Measurements from ENCODE around the gene HCN4. TPM values are rescaled to one million over a fixed set of nuclear protein-coding genes. Genes with fewer than 3 reads are reported as not detected.
A peak's percentile ranks its signal among the peaks of the same experiment; 100 is the strongest.

HCN4 gene
- total and polyA plus RNA-seq, 2 donors (not counting 1 experiment from before 2014, with no cell fraction given), result not detected

- DNase-seq (ENCODE audit: low read depth in 2 of 2), result no peak
- H3K27me3 ChIP-seq (ENCODE audit: control insufficient read depth, insufficient read depth, low read length), result no peaks in the 10 kb centered on the region
- H3K27ac ChIP-seq (ENCODE audit: insufficient read depth, low read length), result no peak overlapping the region
- H3K4me1 ChIP-seq (ENCODE audit: control insufficient read depth, extremely low read depth, insufficient read depth, low read length), result no peaks in the 10 kb centered on the region
- H3K36me3 ChIP-seq (ENCODE audit: control insufficient read depth, insufficient read depth, low read length), result no peaks in the 10 kb centered on the region
- TF ChIP-seq CTCF (conservative IDR thresholded peaks at IDR 0.05 in 1 of 2, IDR thresholded peaks at IDR 0.05 in 1 of 2; ENCODE audit: low read depth in 1 of 2, low read length in 2 of 2) (no peak), EZH2 (IDR thresholded peaks at IDR 0.05; ENCODE audit: low read length, missing control alignments) (no peak)
- H3K79me2 ChIP-seq (ENCODE audit: control insufficient read depth, insufficient read depth, low read length), result no peaks in the 10 kb centered on the region
- H3K4me2 ChIP-seq (ENCODE audit: extremely low read depth, insufficient read depth, low read length), result no peak overlapping the region
- no peaks in the 10 kb centered on the region for H4K20me1 ChIP-seq (ENCODE audit: control insufficient read depth, extremely low read depth, insufficient read depth, low read length)
- no peak overlapping the region for H3K4me3 ChIP-seq (replicated peaks in 1 of 4; ENCODE audit: control extremely low read depth in 1 of 4, insufficient read depth in 1 of 4, low read depth in 3 of 4, low read length in 4 of 4)
- no peak overlapping the region for H3K9ac ChIP-seq (ENCODE audit: insufficient read depth, low read length)
- H3K9me3 ChIP-seq (ENCODE audit: control insufficient read depth, insufficient read depth, low read depth, low read length), result no peaks in the 10 kb centered on the region
- no peak overlapping the region for H2AFZ ChIP-seq (ENCODE audit: low read length)
These were observed 70.1 kb downstream of the HCN4 start for GRCh38 chr15:73298522-73299245.

GRCh38 chr15:73296609-73297353, 72.0 kb downstream of the HCN4 start:
- TF ChIP-seq EZH2 (IDR thresholded peaks at IDR 0.05; ENCODE audit: low read length, missing control alignments) (no peak), CTCF (conservative IDR thresholded peaks at IDR 0.05 in 1 of 2, IDR thresholded peaks at IDR 0.05 in 1 of 2; ENCODE audit: low read depth in 1 of 2, low read length in 2 of 2) (no peak)
- no peak overlapping the region for H3K27ac ChIP-seq (ENCODE audit: insufficient read depth, low read length)
- H2AFZ ChIP-seq (ENCODE audit: low read length), result no peak overlapping the region
- H4K20me1 ChIP-seq (ENCODE audit: control insufficient read depth, extremely low read depth, insufficient read depth, low read length), result no peaks in the 10 kb centered on the region
- H3K9me3 ChIP-seq (ENCODE audit: control insufficient read depth, insufficient read depth, low read depth, low read length), result no peaks in the 10 kb centered on the region
- no peak for DNase-seq (ENCODE audit: low read depth in 2 of 2)
- no peaks in the 10 kb centered on the region for H3K36me3 ChIP-seq (ENCODE audit: control insufficient read depth, insufficient read depth, low read length)
- H3K9ac ChIP-seq (ENCODE audit: insufficient read depth, low read length), result no peak overlapping the region
- no peak overlapping the region for H3K4me3 ChIP-seq (replicated peaks in 1 of 4; ENCODE audit: control extremely low read depth in 1 of 4, insufficient read depth in 1 of 4, low read depth in 3 of 4, low read length in 4 of 4)
- no peaks in the 10 kb centered on the region for H3K27me3 ChIP-seq (ENCODE audit: control insufficient read depth, insufficient read depth, low read length)
- H3K79me2 ChIP-seq (ENCODE audit: control insufficient read depth, insufficient read depth, low read length), result no peaks in the 10 kb centered on the region
- no peak overlapping the region for H3K4me2 ChIP-seq (ENCODE audit: extremely low read depth, insufficient read depth, low read length)
- H3K4me1 ChIP-seq (ENCODE audit: control insufficient read depth, extremely low read depth, insufficient read depth, low read length), result no peaks in the 10 kb centered on the region

GRCh38 chr15:73295630-73296286, 73.0 kb downstream of the HCN4 start:
- TF ChIP-seq CTCF (conservative IDR thresholded peaks at IDR 0.05 in 1 of 2, IDR thresholded peaks at IDR 0.05 in 1 of 2; ENCODE audit: low read depth in 1 of 2, low read length in 2 of 2) (no peak), EZH2 (IDR thresholded peaks at IDR 0.05; ENCODE audit: low read length, missing control alignments) (no peak)
- no peaks in the 10 kb centered on the region for H3K36me3 ChIP-seq (ENCODE audit: control insufficient read depth, insufficient read depth, low read length)
- no peak overlapping the region for H3K27ac ChIP-seq (ENCODE audit: insufficient read depth, low read length)
- H2AFZ ChIP-seq (ENCODE audit: low read length), result no peak overlapping the region
- H4K20me1 ChIP-seq (ENCODE audit: control insufficient read depth, extremely low read depth, insufficient read depth, low read length), result no peaks in the 10 kb centered on the region
- H3K4me1 ChIP-seq (ENCODE audit: control insufficient read depth, extremely low read depth, insufficient read depth, low read length), result no peaks in the 10 kb centered on the region
- no peaks in the 10 kb centered on the region for H3K9me3 ChIP-seq (ENCODE audit: control insufficient read depth, insufficient read depth, low read depth, low read length)
- no peaks in the 10 kb centered on the region for H3K27me3 ChIP-seq (ENCODE audit: control insufficient read depth, insufficient read depth, low read length)
- H3K79me2 ChIP-seq (ENCODE audit: control insufficient read depth, insufficient read depth, low read length), result no peaks in the 10 kb centered on the region
- DNase-seq (ENCODE audit: low read depth in 2 of 2), result peak in 1 of 2 donors; percentile 37
- H3K4me2 ChIP-seq (ENCODE audit: extremely low read depth, insufficient read depth, low read length), result no peak overlapping the region
- no peak overlapping the region for H3K4me3 ChIP-seq (replicated peaks in 1 of 4; ENCODE audit: control extremely low read depth in 1 of 4, insufficient read depth in 1 of 4, low read depth in 3 of 4, low read length in 4 of 4)
- no peak overlapping the region for H3K9ac ChIP-seq (ENCODE audit: insufficient read depth, low read length)
